GM12872 (cell line): ENCODE data around the gene NTM.

Experiments
- TF ChIP-seq, protein P1 (sequence below): IDR thresholded peaks from 3 replicates; pipeline ENCODE4 v1.5.1; 2011; ENCODE audit warnings: low read depth, mild to moderate bottlenecking, low read length, moderate library complexity; ENCODE audit not compliant: insufficient read depth

NTM gene

GRCh38 chr11:131954146-131954545, 583.7 kb downstream of the NTM start:
- TF ChIP-seq, protein P1, sequence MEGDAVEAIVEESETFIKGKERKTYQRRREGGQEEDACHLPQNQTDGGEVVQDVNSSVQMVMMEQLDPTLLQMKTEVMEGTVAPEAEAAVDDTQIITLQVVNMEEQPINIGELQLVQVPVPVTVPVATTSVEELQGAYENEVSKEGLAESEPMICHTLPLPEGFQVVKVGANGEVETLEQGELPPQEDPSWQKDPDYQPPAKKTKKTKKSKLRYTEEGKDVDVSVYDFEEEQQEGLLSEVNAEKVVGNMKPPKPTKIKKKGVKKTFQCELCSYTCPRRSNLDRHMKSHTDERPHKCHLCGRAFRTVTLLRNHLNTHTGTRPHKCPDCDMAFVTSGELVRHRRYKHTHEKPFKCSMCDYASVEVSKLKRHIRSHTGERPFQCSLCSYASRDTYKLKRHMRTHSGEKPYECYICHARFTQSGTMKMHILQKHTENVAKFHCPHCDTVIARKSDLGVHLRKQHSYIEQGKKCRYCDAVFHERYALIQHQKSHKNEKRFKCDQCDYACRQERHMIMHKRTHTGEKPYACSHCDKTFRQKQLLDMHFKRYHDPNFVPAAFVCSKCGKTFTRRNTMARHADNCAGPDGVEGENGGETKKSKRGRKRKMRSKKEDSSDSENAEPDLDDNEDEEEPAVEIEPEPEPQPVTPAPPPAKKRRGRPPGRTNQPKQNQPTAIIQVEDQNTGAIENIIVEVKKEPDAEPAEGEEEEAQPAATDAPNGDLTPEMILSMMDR = no peak

- TF ChIP-seq, protein P1 = no peak
Measured at GRCh38 chr11:131955904-131956303, 585.5 kb downstream of the NTM start.

- TF ChIP-seq, protein P1 = no peak
Measured at GRCh38 chr11:131957201-131957600, 586.8 kb downstream of the NTM start.

DNA sequence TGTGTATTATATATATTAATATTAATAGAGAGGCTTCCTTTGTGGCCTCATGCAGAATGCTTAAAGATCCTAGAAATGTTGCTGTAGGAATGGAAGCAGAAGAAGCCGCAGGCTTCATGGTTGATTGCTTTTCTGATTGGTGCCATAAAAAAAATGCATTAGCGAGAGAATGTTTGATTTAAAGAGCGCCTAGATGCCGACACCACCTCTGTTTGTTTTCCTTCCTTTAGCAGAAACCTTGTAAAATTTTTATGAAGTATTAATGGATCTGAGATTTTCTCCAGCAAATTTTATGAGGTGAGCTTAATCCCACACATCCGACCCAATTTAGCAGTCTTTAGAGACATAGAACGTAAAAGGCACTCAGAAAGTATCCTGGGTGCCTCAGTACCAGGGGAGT, 587.5 kb downstream of the NTM start:
- TF ChIP-seq, protein P1 = no peak

GRCh38 chr11:131962818-131963217, 592.4 kb downstream of the NTM start:
- TF ChIP-seq, protein P1 = no peak

DNA sequence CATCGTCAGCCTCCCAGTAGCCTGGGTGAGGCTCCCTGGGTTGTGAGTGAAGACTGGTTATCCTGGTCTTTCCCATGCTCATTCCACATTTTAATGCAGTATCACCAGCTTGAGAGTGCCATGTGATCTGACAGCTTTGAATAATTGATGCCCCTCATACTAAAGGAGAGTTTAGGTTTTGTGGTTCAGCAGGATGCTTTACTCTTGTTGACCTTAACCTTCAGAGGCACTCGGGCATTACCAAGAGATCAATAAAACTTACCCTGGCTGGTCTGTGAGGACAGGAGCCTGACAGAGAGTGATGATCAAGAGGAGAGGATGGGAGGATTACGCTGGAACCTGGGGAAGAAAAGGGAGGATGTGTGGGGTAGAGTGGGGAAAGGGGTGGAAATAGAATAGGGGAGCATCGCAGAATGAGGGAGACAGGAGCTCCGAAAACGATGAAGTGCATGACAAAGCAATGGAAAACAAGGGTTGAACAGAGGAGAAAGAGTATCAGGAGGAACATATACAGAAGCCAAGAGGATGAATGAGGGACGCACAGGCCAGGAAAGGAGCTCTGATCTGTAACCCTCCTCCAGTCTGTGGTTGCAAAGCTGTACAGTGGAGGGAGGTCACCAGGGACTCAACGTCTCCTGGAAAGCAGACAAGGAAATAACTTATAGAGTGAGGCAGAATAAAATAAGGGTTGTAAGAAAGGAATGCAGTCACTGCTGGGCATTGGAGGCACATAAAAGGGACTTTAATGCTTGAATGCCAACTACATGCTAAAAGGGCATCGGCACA, 594.5 kb downstream of the NTM start:
- TF ChIP-seq, protein P1 = no peak

- TF ChIP-seq, protein P1 = no peak
Measured at GRCh38 chr11:131965504-131965903, 595.1 kb downstream of the NTM start.

DNA sequence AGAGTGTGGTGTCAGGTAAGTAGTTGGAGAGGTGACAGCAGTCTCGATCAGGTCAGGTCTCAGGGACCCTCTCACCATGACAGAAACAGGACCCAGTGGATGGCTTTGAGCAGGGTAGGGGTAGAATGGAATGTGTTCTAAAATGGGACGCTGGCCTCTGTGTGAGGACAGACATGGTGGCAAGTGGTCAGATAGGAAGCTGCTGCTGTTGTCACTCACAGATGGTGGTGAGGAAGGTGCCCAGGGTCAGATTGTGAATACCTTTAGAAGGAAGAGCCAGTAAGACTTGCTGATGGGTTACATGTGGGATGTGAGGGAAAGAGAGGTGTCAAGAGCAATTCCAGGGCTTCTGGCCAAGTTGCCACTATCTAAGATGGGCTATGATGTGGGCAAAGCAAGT, 596.3 kb downstream of the NTM start:
- TF ChIP-seq, protein P1 = no peak
